LNCAP (cell line): ENCODE measurements around the gene GNB5.

ENCODE experiments used
- CTCF ChIP-seq: fragments of 450-650 bp; IDR thresholded peaks from 2 replicates; pipeline ENCODE4 v1.5.1; 2017; ENCODE audit warnings: mild to moderate bottlenecking

GNB5 gene

DNA sequence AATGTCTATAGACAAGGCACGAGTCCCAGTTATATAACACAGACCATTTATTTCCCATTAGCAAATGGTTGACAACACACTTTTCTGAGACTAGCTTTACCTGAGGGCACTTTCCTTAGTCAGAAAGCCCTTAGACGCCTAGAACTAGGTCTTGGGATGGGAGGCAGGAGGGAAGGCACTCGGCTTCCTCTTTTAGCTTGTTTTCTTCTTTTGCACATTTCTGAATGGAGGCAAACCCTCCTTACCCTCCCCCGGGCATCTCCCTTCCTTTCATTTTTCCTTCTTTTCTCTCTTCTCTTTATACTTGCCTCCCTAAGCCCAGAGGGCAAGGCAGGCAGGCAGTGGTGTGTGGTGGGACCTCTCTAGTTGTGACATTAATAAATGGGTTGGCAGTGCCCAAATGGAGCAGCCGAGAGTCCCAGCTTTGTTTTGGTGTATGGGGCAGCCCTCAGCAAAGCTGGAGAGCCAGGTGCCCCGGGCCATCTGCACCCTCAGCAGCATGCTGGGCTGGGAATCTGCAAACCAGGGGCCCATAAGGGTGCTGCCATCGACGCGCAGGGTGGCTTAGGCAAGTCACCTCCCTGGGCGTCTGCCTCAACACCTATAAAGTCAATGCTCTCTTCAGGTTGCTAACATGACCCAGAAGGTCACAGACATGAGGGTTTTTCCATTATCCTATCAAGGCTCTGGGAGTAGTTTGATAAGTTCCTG is 57.5 kb downstream of the GNB5 start:
- no peak for TF ChIP-seq CTCF

- no peak for TF ChIP-seq CTCF
These were observed 59.1 kb downstream of the GNB5 start for GRCh38 chr15:52132066-52132465.

DNA sequence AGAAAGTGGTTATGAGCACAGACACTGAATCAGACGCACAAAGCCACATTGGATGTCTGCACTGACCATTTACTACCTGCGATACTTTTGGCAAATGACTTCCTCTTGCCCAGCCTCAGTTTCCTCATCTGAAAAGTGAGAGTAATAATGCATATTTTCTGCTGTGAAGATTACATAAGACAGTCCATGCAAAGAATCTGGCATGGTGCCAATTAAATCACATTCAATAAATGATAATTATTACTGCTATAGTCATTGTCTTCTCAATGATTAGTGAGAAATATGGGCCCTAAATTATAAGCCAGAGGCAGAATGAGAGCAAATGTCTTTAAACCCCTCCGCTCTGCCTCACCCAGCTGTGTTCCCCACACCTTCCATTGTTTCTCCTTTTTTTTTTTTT is 62.6 kb downstream of the GNB5 start:
- no peak for TF ChIP-seq CTCF

GRCh38 chr15:52124270-52124880 is 66.8 kb downstream of the GNB5 start:
- TF ChIP-seq CTCF: no peak

- no peak for TF ChIP-seq CTCF
These were observed 69.3 kb downstream of the GNB5 start for GRCh38 chr15:52121896-52122295.

- TF ChIP-seq CTCF: no peak
These were observed 70.2 kb downstream of the GNB5 start for GRCh38 chr15:52121006-52121405.

GRCh38 chr15:52120488-52120887 is 70.7 kb downstream of the GNB5 start:
- no peak for TF ChIP-seq CTCF
